Osteocyte (in vitro differentiated cells): ENCODE data around the gene ZCCHC7. TPM values are rescaled to one million over a fixed set of nuclear protein-coding genes. Genes with fewer than 3 reads are reported as not detected.

Source experiments
- DNase-seq: peaks from one replicate; pipeline ENCODE4 v3.0.0; 2021; ENCODE audit warnings: mixed read lengths; ENCODE audit not compliant: unreplicated experiment; ENCODE audit errors: extremely low spot score
- H3K27ac Mint-ChIP-seq: one replicate; pipeline ENCODE4 v1.8.0; 2021; ENCODE audit warnings: mild to moderate bottlenecking, mixed read lengths; ENCODE audit not compliant: unreplicated experiment
- H3K27me3 Mint-ChIP-seq: one replicate; pipeline ENCODE4 v1.8.0; 2021; ENCODE audit warnings: mixed read lengths; ENCODE audit not compliant: unreplicated experiment
- H3K36me3 Mint-ChIP-seq: one replicate; pipeline ENCODE4 v1.8.0; 2021; ENCODE audit warnings: mixed read lengths; ENCODE audit not compliant: unreplicated experiment
- H3K4me1 Mint-ChIP-seq: one replicate; pipeline ENCODE4 v1.8.0; 2021; ENCODE audit warnings: mixed read lengths; ENCODE audit not compliant: unreplicated experiment
- H3K4me3 Mint-ChIP-seq: one replicate; pipeline ENCODE4 v1.8.0; 2021; ENCODE audit warnings: mild to moderate bottlenecking, moderate library complexity, mixed read lengths; ENCODE audit not compliant: unreplicated experiment
- H3K9me3 Mint-ChIP-seq: one replicate; pipeline ENCODE4 v1.8.0; 2021; ENCODE audit warnings: mixed read lengths; ENCODE audit not compliant: unreplicated experiment
- CTCF ChIP-seq: fragments of 200-600 bp; sonication (generic); IDR thresholded peaks from 2 replicates; pipeline ENCODE4 v1.5.0; 2021; ENCODE audit warnings: antibody characterized with exemption, mild to moderate bottlenecking, moderate library complexity
- total RNA-seq: library from RNA; stranded (reverse); gene quantifications from 2 replicates; pipeline ENCODE4 v1.2.1, GENCODE V29; 2021

ZCCHC7 gene
- total RNA-seq, 1 donor from 2014 or later, result 22.8 TPM

GRCh38 chr9:37262410-37262809 lies 142.0 kb downstream of the ZCCHC7 start:
- Mint-ChIP-seq H3K4me3 (no peak overlapping the region), H3K4me1 (no peaks in the 10 kb centered on the region), H3K27ac (no peak overlapping the region), H3K27me3 (no peaks in the 10 kb centered on the region), H3K36me3 (peaks cover 3% of the 10 kb centered on the region), H3K9me3 (no peaks in the 10 kb centered on the region)
- no peak for DNase-seq
- peak; percentile 71 for TF ChIP-seq CTCF

GRCh38 chr9:37264539-37264938 lies 144.2 kb downstream of the ZCCHC7 start:
- no peaks in the 10 kb centered on the region for H3K9me3 Mint-ChIP-seq
- no peak for DNase-seq
- no peaks in the 10 kb centered on the region for H3K27me3 Mint-ChIP-seq
- no peak overlapping the region for H3K27ac Mint-ChIP-seq
- H3K4me1 Mint-ChIP-seq, result no peaks in the 10 kb centered on the region
- H3K4me3 Mint-ChIP-seq, result no peak overlapping the region
- H3K36me3 Mint-ChIP-seq, result peaks cover 3% of the 10 kb centered on the region
- TF ChIP-seq CTCF, result no peak

- Mint-ChIP-seq H3K36me3 (no peaks in the 10 kb centered on the region), H3K4me3 (no peak overlapping the region), H3K4me1 (peaks cover 5% of the 10 kb centered on the region), H3K27me3 (no peaks in the 10 kb centered on the region), H3K27ac (no peak overlapping the region), H3K9me3 (no peaks in the 10 kb centered on the region)
- TF ChIP-seq CTCF, result no peak
- no peak for DNase-seq
Observed at GRCh38 chr9:37266630-37267029, 146.3 kb downstream of the ZCCHC7 start.

GRCh38 chr9:37269221-37269620 lies 148.8 kb downstream of the ZCCHC7 start:
- H3K27ac Mint-ChIP-seq, result no peak overlapping the region
- H3K9me3 Mint-ChIP-seq, result no peaks in the 10 kb centered on the region
- H3K4me1 Mint-ChIP-seq, result peaks cover 11% of the 10 kb centered on the region
- no peak for TF ChIP-seq CTCF
- no peaks in the 10 kb centered on the region for H3K27me3 Mint-ChIP-seq
- no peak for DNase-seq
- H3K36me3 Mint-ChIP-seq, result peaks cover 6% of the 10 kb centered on the region
- no peak overlapping the region for H3K4me3 Mint-ChIP-seq

GRCh38 chr9:37271679-37272078 lies 151.3 kb downstream of the ZCCHC7 start:
- Mint-ChIP-seq H3K27ac (peak overlapping the region; percentile 52), H3K9me3 (no peaks in the 10 kb centered on the region), H3K4me1 (peaks cover 11% of the 10 kb centered on the region), H3K4me3 (no peak overlapping the region), H3K27me3 (no peaks in the 10 kb centered on the region), H3K36me3 (peaks cover 9% of the 10 kb centered on the region)
- TF ChIP-seq CTCF, result no peak
- no peak for DNase-seq
